ENCODE measurements around the gene E2F4. TPM values are rescaled to one million over a fixed set of nuclear protein-coding genes. Genes with fewer than 3 reads are reported as not detected.

The E2F4 gene
- total and polyA plus RNA-seq, 2 of the 13 experiments (the other 11 are each of a cell fraction or from before 2014, with no cell fraction given), result 84.8 to 91.2 TPM

DNA sequence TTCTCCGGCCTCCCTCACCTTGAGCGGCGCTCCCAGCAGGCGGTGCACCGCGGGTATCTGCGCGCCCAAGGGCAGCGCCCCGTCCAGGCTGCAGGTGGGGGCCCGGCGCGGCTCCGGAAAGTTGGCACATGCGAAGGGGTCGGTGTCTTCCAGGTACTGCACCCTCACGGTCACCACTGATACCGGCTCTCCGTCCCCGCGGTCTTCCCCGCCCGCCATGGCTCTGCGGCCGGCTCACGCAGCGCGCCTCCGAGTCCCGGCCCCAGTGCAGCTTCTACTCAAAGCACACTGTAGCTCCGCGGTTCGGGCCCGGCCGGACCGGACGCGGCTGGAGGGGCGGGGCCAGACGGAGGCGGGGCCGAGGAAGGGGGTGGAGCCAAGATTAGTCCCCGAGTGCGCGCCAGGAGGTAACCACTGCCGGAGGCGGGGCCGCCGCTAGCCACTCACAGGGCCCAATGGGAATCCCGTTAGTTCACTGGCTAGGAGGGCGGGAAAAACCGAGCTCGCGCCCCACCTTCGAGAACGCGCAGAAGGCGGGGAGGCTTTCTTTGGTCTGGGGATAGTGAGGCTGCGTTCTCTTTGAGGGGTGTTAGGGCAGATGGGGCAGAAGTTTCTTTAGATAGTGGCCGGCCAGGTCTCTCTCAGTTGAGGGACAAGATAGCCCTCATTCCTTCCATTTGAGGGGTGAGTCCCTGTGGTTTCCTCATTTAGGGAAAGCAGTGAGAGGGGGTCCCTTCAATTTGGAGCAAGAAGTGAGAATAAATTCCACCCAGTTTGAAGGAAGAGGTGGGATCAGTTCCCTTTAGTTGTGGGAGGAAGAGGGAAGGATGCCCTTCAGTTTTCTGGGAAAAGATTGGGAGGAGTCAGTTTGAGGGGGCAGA lies 55.5 kb downstream of the E2F4 start, which contains the start of gene FHOD1 (continued):
- TF ChIP-seq TSC22D2 (CRISPR knock-in tag; IDR thresholded peaks at IDR 0.05; ENCODE audit: borderline replicate concordance), result 0 out of 2 replicates have a peak, but pooled peaks have one; percentile 42
- TF ChIP-seq ZNF256 (CRISPR knock-in tag; conservative IDR thresholded peaks at IDR 0.05), result no peak
- peak; percentile 50 for TF ChIP-seq FOSL2 (CRISPR knock-in tag; IDR thresholded peaks at IDR 0.05)
- no peak for TF ChIP-seq NONO (IDR thresholded peaks at IDR 0.05)
- TF ChIP-seq NONO (CRISPR knock-in tag; conservative IDR thresholded peaks at IDR 0.05), result no peak
- no peak for TF ChIP-seq ZNF430 (CRISPR knock-in tag; IDR thresholded peaks at IDR 0.05)
- TF ChIP-seq ZBTB21 (CRISPR knock-in tag; IDR thresholded peaks at IDR 0.05), result no peak
- TF ChIP-seq, protein P1, sequence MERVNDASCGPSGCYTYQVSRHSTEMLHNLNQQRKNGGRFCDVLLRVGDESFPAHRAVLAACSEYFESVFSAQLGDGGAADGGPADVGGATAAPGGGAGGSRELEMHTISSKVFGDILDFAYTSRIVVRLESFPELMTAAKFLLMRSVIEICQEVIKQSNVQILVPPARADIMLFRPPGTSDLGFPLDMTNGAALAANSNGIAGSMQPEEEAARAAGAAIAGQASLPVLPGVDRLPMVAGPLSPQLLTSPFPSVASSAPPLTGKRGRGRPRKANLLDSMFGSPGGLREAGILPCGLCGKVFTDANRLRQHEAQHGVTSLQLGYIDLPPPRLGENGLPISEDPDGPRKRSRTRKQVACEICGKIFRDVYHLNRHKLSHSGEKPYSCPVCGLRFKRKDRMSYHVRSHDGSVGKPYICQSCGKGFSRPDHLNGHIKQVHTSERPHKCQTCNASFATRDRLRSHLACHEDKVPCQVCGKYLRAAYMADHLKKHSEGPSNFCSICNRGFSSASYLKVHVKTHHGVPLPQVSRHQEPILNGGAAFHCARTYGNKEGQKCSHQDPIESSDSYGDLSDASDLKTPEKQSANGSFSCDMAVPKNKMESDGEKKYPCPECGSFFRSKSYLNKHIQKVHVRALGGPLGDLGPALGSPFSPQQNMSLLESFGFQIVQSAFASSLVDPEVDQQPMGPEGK (CRISPR knock-in tag; IDR thresholded peaks at IDR 0.05), result peak; percentile 31; the same call in 1 of the 2 replicates
- TF ChIP-seq, protein P2, sequence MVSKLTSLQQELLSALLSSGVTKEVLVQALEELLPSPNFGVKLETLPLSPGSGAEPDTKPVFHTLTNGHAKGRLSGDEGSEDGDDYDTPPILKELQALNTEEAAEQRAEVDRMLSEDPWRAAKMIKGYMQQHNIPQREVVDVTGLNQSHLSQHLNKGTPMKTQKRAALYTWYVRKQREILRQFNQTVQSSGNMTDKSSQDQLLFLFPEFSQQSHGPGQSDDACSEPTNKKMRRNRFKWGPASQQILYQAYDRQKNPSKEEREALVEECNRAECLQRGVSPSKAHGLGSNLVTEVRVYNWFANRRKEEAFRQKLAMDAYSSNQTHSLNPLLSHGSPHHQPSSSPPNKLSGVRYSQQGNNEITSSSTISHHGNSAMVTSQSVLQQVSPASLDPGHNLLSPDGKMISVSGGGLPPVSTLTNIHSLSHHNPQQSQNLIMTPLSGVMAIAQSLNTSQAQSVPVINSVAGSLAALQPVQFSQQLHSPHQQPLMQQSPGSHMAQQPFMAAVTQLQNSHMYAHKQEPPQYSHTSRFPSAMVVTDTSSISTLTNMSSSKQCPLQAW (CRISPR knock-in tag; IDR thresholded peaks at IDR 0.05), result peak; percentile 75
- no peak for TF ChIP-seq ADNP (CRISPR knock-in tag; IDR thresholded peaks at IDR 0.05)
- no peak; the same call in 1 of the 2 replicates for TF ChIP-seq ZIK1 (CRISPR knock-in tag; IDR thresholded peaks at IDR 0.05; ENCODE audit: borderline replicate concordance, low read depth)
- TF ChIP-seq, protein P3, sequence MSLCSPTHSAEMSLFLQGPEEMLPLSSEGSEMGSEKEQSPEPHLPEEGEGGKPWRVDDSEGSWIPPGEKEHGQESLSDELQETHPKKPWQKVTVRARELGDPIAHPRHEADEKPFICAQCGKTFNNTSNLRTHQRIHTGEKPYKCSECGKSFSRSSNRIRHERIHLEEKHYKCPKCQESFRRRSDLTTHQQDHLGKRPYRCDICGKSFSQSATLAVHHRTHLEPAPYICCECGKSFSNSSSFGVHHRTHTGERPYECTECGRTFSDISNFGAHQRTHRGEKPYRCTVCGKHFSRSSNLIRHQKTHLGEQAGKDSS (CRISPR knock-in tag; IDR thresholded peaks at IDR 0.05; ENCODE audit: borderline replicate concordance, low read depth), result peak; percentile 33; the same call in 1 of the 2 replicates
- TF ChIP-seq ZSCAN20 (CRISPR knock-in tag; IDR thresholded peaks at IDR 0.05; ENCODE audit: borderline replicate concordance), result no peak
- TF ChIP-seq, protein P4, sequence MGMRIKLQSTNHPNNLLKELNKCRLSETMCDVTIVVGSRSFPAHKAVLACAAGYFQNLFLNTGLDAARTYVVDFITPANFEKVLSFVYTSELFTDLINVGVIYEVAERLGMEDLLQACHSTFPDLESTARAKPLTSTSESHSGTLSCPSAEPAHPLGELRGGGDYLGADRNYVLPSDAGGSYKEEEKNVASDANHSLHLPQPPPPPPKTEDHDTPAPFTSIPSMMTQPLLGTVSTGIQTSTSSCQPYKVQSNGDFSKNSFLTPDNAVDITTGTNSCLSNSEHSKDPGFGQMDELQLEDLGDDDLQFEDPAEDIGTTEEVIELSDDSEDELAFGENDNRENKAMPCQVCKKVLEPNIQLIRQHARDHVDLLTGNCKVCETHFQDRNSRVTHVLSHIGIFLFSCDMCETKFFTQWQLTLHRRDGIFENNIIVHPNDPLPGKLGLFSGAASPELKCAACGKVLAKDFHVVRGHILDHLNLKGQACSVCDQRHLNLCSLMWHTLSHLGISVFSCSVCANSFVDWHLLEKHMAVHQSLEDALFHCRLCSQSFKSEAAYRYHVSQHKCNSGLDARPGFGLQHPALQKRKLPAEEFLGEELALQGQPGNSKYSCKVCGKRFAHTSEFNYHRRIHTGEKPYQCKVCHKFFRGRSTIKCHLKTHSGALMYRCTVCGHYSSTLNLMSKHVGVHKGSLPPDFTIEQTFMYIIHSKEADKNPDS (CRISPR knock-in tag; IDR thresholded peaks at IDR 0.05), result peak; percentile 68; the same call in 1 of the 2 replicates
- peak; percentile 58; the same call in 1 of the 2 replicates for TF ChIP-seq POLR2AphosphoS5 (IDR thresholded peaks at IDR 0.05; ENCODE audit: low read depth, low read length)
- TF ChIP-seq HNF4A (CRISPR knock-in tag; IDR thresholded peaks at IDR 0.05), result no peak
- peak; percentile 25 for TF ChIP-seq ZNF781 (CRISPR knock-in tag; IDR thresholded peaks at IDR 0.05; ENCODE audit: borderline replicate concordance, not compliant biosample characterization)
- no peak for TF ChIP-seq ZNF530 (CRISPR knock-in tag; IDR thresholded peaks at IDR 0.05; ENCODE audit: low read depth)
